Measurements from ENCODE around the gene TRIM7.

Gene TRIM7

DNA sequence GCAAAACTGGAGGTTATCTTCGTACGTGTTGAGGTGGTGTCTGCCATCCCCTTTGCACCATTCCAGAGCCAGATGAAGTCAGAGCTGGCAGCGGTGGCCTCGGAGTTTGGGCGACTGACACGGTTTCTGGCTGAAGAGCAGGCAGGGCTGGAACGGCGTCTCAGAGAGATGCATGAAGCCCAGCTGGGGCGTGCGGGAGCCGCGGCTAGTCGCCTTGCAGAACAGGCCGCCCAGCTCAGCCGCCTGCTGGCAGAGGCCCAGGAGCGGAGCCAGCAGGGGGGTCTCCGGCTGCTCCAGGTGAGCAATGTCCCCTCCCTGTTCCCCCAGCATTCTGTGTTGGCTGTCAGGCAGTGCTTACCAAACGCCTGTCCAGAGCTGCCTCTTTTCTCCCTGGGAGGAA, 27.6 kb upstream of the TRIM7 start:
- H3K4me3 ChIP-seq (ENCODE audit: control insufficient read depth, low read depth, low read length) = no peak overlapping the region
- no peak for DNase-seq (ENCODE audit: low read depth)
- TF ChIP-seq, protein P1, sequence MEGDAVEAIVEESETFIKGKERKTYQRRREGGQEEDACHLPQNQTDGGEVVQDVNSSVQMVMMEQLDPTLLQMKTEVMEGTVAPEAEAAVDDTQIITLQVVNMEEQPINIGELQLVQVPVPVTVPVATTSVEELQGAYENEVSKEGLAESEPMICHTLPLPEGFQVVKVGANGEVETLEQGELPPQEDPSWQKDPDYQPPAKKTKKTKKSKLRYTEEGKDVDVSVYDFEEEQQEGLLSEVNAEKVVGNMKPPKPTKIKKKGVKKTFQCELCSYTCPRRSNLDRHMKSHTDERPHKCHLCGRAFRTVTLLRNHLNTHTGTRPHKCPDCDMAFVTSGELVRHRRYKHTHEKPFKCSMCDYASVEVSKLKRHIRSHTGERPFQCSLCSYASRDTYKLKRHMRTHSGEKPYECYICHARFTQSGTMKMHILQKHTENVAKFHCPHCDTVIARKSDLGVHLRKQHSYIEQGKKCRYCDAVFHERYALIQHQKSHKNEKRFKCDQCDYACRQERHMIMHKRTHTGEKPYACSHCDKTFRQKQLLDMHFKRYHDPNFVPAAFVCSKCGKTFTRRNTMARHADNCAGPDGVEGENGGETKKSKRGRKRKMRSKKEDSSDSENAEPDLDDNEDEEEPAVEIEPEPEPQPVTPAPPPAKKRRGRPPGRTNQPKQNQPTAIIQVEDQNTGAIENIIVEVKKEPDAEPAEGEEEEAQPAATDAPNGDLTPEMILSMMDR (conservative IDR thresholded peaks at IDR 0.05; ENCODE audit: control insufficient read depth, insufficient read depth, low read depth, low read length) = no peak

DNA sequence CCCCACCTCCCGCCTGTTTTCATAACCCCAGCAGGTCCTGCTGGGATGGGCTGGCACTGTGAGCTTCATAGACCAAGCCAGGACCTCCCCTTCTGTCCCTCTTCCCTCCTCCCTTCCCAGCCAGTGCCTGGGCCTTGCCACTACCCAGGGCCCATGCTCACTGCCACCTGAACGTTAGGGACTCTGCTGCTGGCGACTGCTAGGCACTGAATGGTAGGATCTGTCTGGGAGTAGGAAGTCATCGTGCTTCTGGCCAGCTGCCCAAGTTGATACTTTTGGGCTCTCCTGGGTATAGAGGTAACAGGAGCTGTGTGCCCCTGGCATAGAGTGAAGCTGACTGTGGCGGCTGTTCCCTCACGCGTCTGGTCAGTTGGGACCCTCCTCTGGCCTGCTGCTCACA, 26.4 kb upstream of the TRIM7 start:
- DNase-seq (ENCODE audit: low read depth) = no peak
- TF ChIP-seq, protein P1 (conservative IDR thresholded peaks at IDR 0.05; ENCODE audit: control insufficient read depth, insufficient read depth, low read depth, low read length) = no peak
- no peak overlapping the region for H3K4me3 ChIP-seq (ENCODE audit: control insufficient read depth, low read depth, low read length)

DNA sequence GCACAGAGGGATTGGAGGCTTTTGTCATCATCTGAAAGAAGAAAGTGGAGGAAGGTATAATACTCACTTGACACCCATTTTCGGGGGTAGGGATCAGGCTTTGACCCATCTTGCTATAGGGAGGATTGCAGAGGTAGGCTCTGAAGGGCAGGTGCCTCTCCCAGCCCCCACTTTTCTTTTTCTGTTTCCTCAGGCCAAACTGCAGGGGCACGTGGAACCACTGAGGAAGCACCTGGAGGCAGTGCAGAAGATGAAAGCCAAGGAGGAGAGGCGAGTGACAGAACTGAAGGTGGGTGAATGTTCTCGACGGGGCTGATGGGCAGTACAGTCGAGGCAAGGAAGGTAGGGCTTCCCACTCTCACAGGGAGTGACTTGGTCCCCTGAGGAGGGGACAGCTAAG, 25.6 kb upstream of the TRIM7 start:
- TF ChIP-seq, protein P1 (conservative IDR thresholded peaks at IDR 0.05; ENCODE audit: control insufficient read depth, insufficient read depth, low read depth, low read length) = no peak
- DNase-seq (ENCODE audit: low read depth) = no peak
- H3K4me3 ChIP-seq (ENCODE audit: control insufficient read depth, low read depth, low read length) = no peak overlapping the region

DNA sequence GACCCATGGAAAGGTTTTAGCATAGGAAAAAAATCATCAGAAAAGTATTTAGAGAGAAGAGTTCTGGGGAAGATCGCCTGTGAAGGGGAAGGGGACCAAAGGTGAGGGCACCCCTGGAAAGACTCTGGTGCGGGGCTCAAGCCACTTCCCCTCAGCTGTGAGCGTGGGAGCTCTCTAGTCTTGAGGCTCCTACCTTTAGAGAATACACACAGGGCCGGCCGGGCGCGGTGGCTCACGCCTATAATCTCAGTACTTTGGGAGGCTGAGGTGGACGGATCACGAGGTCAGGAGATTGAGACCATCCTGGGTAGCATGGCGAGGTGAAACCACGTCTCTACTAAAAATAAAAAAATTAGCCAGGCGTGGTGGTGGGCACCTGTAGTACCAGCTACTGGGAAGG, 25.0 kb upstream of the TRIM7 start:
- no peak for DNase-seq (ENCODE audit: low read depth)
- TF ChIP-seq, protein P1 (conservative IDR thresholded peaks at IDR 0.05; ENCODE audit: control insufficient read depth, insufficient read depth, low read depth, low read length) = no peak
- H3K4me3 ChIP-seq (ENCODE audit: control insufficient read depth, low read depth, low read length) = no peak overlapping the region

DNA sequence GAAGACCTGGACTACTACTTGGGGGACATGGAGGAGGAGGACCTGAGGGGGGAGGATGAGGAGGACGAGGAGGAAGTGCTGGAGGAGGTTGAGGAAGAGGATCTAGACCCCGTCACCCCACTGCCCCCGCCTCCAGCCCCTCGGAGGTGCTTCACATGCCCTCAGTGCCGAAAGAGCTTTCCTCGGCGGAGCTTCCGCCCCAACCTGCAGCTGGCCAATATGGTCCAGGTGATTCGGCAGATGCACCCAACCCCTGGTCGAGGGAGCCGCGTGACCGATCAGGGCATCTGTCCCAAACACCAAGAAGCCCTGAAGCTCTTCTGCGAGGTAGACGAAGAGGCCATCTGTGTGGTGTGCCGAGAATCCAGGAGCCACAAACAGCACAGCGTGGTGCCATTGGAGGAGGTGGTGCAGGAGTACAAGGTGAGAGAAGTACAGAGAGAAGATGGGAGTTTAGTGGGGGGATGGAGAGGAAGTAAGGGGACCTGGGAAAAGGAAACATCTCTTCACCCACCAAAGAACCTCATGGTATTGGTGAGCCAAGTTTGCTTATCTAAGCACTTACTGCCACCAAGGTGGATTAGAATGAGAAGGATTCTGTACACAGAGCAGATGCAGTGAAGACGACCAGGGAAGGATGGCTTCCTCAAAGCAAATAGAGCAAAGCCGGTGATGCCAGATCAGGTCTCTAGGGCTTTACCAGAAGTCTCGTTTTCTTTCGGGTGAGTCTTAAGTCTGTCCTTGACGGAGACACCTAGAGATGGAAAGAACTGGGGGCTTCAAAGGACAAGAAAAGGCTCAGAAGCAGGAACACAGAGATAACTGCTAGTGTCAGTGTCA, 19.6 kb upstream of the TRIM7 start:
- TF ChIP-seq, protein P1 (conservative IDR thresholded peaks at IDR 0.05; ENCODE audit: control insufficient read depth, insufficient read depth, low read depth, low read length) = no peak
- H3K4me3 ChIP-seq (ENCODE audit: control insufficient read depth, low read depth, low read length) = peak overlapping the region; percentile 81
- no peak for DNase-seq (ENCODE audit: low read depth)

DNA sequence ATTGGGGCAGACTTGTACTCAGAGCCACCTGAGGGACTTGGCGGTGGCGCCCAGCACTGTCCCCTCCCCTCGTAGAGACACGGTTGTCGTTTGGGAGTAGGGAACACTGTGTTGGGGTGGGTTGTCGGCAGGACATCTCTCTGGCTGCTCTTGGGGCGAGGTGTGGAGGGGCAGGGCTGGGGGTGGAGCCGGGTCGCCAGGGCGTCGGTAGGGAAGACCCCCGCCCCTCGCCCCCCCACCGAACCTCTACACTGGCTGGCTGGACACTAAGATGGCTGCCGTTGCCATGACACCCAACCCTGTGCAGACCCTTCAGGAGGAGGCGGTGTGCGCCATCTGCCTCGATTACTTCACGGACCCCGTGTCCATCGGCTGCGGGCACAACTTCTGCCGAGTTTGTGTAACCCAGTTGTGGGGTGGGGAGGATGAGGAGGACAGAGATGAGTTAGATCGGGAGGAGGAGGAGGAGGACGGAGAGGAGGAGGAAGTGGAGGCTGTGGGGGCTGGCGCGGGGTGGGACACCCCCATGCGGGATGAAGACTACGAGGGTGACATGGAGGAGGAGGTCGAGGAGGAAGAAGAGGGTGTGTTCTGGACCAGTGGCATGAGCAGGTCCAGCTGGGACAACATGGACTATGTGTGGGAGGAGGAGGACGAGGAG, 18.9 kb upstream of the TRIM7 start:
- TF ChIP-seq, protein P1 (conservative IDR thresholded peaks at IDR 0.05; ENCODE audit: control insufficient read depth, insufficient read depth, low read depth, low read length) = no peak

More for the DNA sequence above, 18.9 kb upstream of the TRIM7 start:
- DNase-seq (ENCODE audit: low read depth) = no peak
- H3K4me3 ChIP-seq (ENCODE audit: control insufficient read depth, low read depth, low read length) = peak overlapping the region; percentile 81

All from fibroblast of mammary gland (primary cell).